NCI-H446 treated with DMSO at 0.1 percent for 48 hours (cell line): ENCODE data around the gene MCM3AP.

ENCODE experiments used
- DNase-seq: peaks from one replicate; lab custom pipeline; 2025; lab: John Stamatoyannopoulos, UW

MCM3AP gene

GRCh38 chr21:46269466-46269865 is 15.9 kb downstream of the MCM3AP start:
- DNase-seq: no peak

- DNase-seq: no peak
Measured at GRCh38 chr21:46268371-46268770, 17.0 kb downstream of the MCM3AP start.

GRCh38 chr21:46266946-46267345 is 18.5 kb downstream of the MCM3AP start:
- DNase-seq: no peak

- no peak for DNase-seq
Measured at GRCh38 chr21:46265736-46266525, 19.5 kb downstream of the MCM3AP start.

GRCh38 chr21:46264690-46265144 is 20.7 kb downstream of the MCM3AP start:
- DNase-seq: no peak

- DNase-seq: no peak
Measured at GRCh38 chr21:46264046-46264689, 21.2 kb downstream of the MCM3AP start.

- DNase-seq: no peak
Measured at GRCh38 chr21:46256501-46256994, 28.9 kb downstream of the MCM3AP start.

GRCh38 chr21:46255758-46256337 is 29.6 kb downstream of the MCM3AP start:
- DNase-seq: no peak

- DNase-seq: no peak
Measured at GRCh38 chr21:46255166-46255565, 30.2 kb downstream of the MCM3AP start.

- no peak for DNase-seq
Measured at GRCh38 chr21:46254208-46254975, 31.0 kb downstream of the MCM3AP start.

- no peak for DNase-seq
Measured at GRCh38 chr21:46253610-46254124, 31.7 kb downstream of the MCM3AP start.

GRCh38 chr21:46252840-46253239 is 32.6 kb downstream of the MCM3AP start:
- DNase-seq: no peak

GRCh38 chr21:46250146-46250725 is 35.2 kb downstream of the MCM3AP start:
- DNase-seq: no peak

GRCh38 chr21:46248827-46249226 is 36.6 kb downstream of the MCM3AP start:
- no peak for DNase-seq

GRCh38 chr21:46248422-46248782 is 37.0 kb downstream of the MCM3AP start:
- DNase-seq: no peak

- peak; percentile 22 for DNase-seq
Measured at GRCh38 chr21:46247699-46248421, 37.6 kb downstream of the MCM3AP start.

- DNase-seq: no peak
Measured at GRCh38 chr21:46246345-46246744, 39.1 kb downstream of the MCM3AP start.

GRCh38 chr21:46245213-46245915 is 40.0 kb downstream of the MCM3AP start:
- DNase-seq: no peak

GRCh38 chr21:46244602-46245001 is 40.8 kb downstream of the MCM3AP start:
- DNase-seq: no peak

- no peak for DNase-seq
Measured at GRCh38 chr21:46243960-46244361, 41.5 kb downstream of the MCM3AP start.
